Spleen (tissue), 11 donors: ENCODE results near the gene GPHB5. TPM values are rescaled to one million over a fixed set of nuclear protein-coding genes. Genes with fewer than 3 reads are reported as not detected.

Experiments
- DNase-seq: peaks from one replicate; pipeline ENCODE4 v3.0.0-alpha.2; 2020
- H3K27ac ChIP-seq, 8 donors: fragments of 200-600 bp; sonication (generic) in 7 of 8; 1 replicate in 4 of 8; 2 replicates in 4 of 8; pipeline versions ENCODE4 v1.5.0 to v1.8.0; 2016 to 2021; ENCODE audit warnings: inconsistent platforms in 4 of 8, mild to moderate bottlenecking in 4 of 8, moderate library complexity in 1 of 8
- H3K27me3 ChIP-seq, 7 donors: fragments of 200-600 bp; sonication (generic) in 6 of 7; replicated peaks in 1 of 7; 1 replicate in 4 of 7; 2 replicates in 3 of 7; pipeline versions ENCODE4 v1.5.0 to v1.8.0; 2016 to 2021; ENCODE audit warnings: inconsistent platforms in 3 of 7, mild to moderate bottlenecking in 1 of 7
- H3K36me3 ChIP-seq, 6 donors: fragments of 200-600 bp; sonication (generic) in 5 of 6; 1 replicate in 4 of 6; 2 replicates in 2 of 6; pipeline versions ENCODE4 v1.5.0 to v1.8.0; 2016 to 2021; ENCODE audit warnings: inconsistent platforms in 2 of 6
- H3K4me1 ChIP-seq, 6 donors: fragments of 200-600 bp; sonication (generic) in 5 of 6; 1 replicate in 3 of 6; 2 replicates in 3 of 6; pipeline versions ENCODE4 v1.5.0 to v1.8.0; 2016 to 2021; ENCODE audit warnings: inconsistent platforms in 3 of 6
- H3K4me3 ChIP-seq, 8 donors: fragments of 200-600 bp; sonication (generic) in 7 of 8; 1 replicate in 4 of 8; 2 replicates in 4 of 8; pipeline versions ENCODE4 v1.5.0 to v1.8.0; 2016 to 2021; ENCODE audit warnings: inconsistent platforms in 4 of 8, mild to moderate bottlenecking in 4 of 8, moderate library complexity in 2 of 8
- H3K9me3 ChIP-seq, 8 donors: fragments of 200-600 bp; sonication (generic) in 7 of 8; 1 replicate in 4 of 8; 2 replicates in 4 of 8; pipeline versions ENCODE4 v1.5.0 to v1.8.0; 2016 to 2021; ENCODE audit warnings: inconsistent platforms in 4 of 8
- POLR2A ChIP-seq, 3 donors: fragments of 450-650 bp; IDR thresholded peaks; one replicate each; pipeline ENCODE4 v1.5.1; 2017; ENCODE audit warnings: antibody characterized with exemption in 3 of 3, mild to moderate bottlenecking in 1 of 3
- POLR2AphosphoS5 ChIP-seq, 3 donors: sonication (generic); formaldehyde crosslinking; IDR thresholded peaks; one replicate each; pipeline ENCODE4 v1.5.1; 2017; ENCODE audit warnings: antibody characterized with exemption in 3 of 3
- WGBS, 5 donors: extraction: QIAGEN DNeasy Blood & Tissue Kit in 3 of 5; methylation state at CpG; one replicate each; pipeline versions ENCODE4 v1.1.5 to v1.1.7; 2013 to 2018; 5-methylcytosine and 5-hydroxymethylcytosine counted together
- intact Hi-C: fragments of 100-400 bp; cut with DNase I; formaldehyde crosslinking; loops from one replicate; pipeline ENCODE4 v1.15.0; 2023; ENCODE audit warnings: low total_unique reads
- polyA plus RNA-seq, 3 donors: library from polyadenylated mRNA; stranded (reverse); fragments of 200-250 nt; gene quantifications; one replicate each; pipeline ENCODE4 v1.2.1, GENCODE V29; 2013
- total RNA-seq, 7 donors: library from RNA; depleted of rRNA in 3 of 7; stranded (reverse); fragments of >200 nt in 3 of 7; fragmentation: NEBNext Ultra II Directional in 4 of 7; extraction: Animal tissue kit (Norgen Biotek cat#: 25700) in 4 of 7; gene quantifications; one replicate each; pipeline versions ENCODE4 v1.1.0 to v1.2.1, GENCODE V29; 2016 to 2021
- TF ChIP-seq, protein P1 (sequence below), 11 experiments: fragments of 200-600 bp in 7 of 11; fragments of 450-650 bp in 4 of 11; sonication (generic) in 4 of 11; IDR thresholded peaks in 8 of 11; conservative IDR thresholded peaks in 3 of 11; 1 replicate in 7 of 11; 2 replicates in 4 of 11; pipeline versions ENCODE4 v1.4.0 to v1.8.0; 2016 to 2021; ENCODE audit warnings: antibody characterized with exemption in 11 of 11, inconsistent platforms in 4 of 11, mild to moderate bottlenecking in 1 of 11
- donor health status: healthy with polysubstance abuse.
- donor health status: DM: no; HTN: no; CAD: no; lungs with moderate emphysema.
- donor health status: DM: no; HTN: no; CAD: no.
- donor health status: Bipolar disorder and iron deficiency.
- donor health status: healthy.
- donor health status: DM: no; HTN: no; CAD: no.
- donor health status: DM: yes; HTN: yes; CAD: no.

GPHB5 gene
- total and polyA plus RNA-seq, 10 donors: not detected

DNA sequence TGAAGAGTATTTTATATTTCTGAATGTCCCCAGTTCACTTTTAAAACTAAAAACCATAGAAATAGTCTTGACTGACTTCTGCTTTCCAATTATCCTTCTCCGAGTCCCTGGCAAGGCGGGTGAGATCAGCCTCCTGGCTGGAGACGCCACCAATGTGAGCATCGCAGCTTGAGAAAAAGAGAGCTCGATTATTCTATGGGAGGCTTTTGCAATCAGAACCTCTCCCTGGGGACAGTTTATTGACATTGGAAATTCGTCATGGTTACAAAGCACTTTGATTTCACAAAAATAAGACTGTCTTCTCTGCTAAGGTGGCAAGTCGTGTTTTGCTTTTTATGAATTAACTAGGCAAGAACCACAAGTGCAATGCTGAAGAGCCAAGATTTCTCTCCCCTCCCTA is 23.6 kb upstream of the GPHB5 start:
- Histone ChIP-seq H3K9me3 (peaks cover 0 to 5% (median 0%) of the 10 kb centered on the region in 8 donors), H3K27ac (no peak overlapping the region), H3K4me1 (no peaks in the 10 kb centered on the region), H3K4me3 (no peak overlapping the region), H3K27me3 (peaks cover 0 to 6% (median 0%) of the 10 kb centered on the region in 7 donors), H3K36me3 (no peaks in the 10 kb centered on the region)
- intact Hi-C loops: no loop called here
- TF ChIP-seq POLR2A (IDR thresholded peaks at IDR 0.05) (no peak), POLR2AphosphoS5 (IDR thresholded peaks at IDR 0.05) (no peak)
- TF ChIP-seq, protein P1, sequence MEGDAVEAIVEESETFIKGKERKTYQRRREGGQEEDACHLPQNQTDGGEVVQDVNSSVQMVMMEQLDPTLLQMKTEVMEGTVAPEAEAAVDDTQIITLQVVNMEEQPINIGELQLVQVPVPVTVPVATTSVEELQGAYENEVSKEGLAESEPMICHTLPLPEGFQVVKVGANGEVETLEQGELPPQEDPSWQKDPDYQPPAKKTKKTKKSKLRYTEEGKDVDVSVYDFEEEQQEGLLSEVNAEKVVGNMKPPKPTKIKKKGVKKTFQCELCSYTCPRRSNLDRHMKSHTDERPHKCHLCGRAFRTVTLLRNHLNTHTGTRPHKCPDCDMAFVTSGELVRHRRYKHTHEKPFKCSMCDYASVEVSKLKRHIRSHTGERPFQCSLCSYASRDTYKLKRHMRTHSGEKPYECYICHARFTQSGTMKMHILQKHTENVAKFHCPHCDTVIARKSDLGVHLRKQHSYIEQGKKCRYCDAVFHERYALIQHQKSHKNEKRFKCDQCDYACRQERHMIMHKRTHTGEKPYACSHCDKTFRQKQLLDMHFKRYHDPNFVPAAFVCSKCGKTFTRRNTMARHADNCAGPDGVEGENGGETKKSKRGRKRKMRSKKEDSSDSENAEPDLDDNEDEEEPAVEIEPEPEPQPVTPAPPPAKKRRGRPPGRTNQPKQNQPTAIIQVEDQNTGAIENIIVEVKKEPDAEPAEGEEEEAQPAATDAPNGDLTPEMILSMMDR (IDR thresholded peaks at IDR 0.05 in 8 of 11, conservative IDR thresholded peaks at IDR 0.05 in 3 of 11): no peak
- 76 to 85% (median 82%) methylated on average over 7 of the region's 7 CpGs for WGBS, 5 donors
- no peak for DNase-seq

DNA sequence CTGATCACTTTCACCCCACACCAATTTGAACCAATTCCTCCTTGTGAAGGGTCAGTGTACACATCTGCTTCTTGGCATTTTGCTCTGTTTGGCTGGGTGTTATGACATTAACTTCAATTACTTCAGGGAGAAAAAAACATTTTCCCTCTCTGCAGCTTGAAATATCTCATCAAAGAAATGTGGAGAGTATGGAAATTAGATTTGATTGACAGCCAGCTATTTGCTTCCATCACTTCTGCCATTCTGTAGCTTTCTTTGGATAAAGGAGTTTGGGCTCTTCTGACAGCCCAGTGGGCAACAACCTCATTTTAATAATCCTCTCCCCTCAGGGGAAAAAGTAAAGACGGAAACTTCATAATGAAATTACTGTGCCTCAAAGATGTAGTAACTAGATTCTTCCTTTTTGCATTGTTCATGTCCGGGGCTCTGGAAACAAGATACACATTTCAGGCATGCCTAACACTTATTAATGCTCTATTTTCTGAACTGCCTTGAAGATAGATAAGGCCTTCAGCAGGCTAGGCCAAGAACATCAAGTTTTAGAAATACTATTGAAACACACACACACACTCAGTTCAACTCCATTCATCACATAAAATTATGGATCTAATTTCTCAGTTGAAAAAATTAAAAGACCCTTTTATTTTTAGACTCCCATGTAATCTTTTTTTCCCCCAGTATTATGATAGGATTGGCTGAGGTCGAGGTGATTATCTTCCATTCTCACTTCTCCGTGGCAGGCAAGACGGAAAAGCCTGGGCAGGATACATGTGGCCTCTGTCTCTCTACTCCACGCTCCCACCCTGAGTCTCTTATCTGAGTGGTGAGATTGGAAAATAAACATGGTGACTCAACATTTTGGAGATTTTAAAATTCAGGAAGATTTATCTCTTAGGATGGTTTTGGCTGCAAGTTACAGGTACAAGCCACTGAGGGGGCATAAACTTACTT is 10.3 kb upstream of the GPHB5 start:
- no peak for DNase-seq
- Histone ChIP-seq H3K4me3 (no peak overlapping the region), H3K4me1 (no peaks in the 10 kb centered on the region), H3K27me3 (no peaks in the 10 kb centered on the region), H3K36me3 (no peaks in the 10 kb centered on the region), H3K9me3 (peaks cover 0 to 5% (median 0%) of the 10 kb centered on the region in 8 donors), H3K27ac (no peak overlapping the region)
- TF ChIP-seq, protein P1 (IDR thresholded peaks at IDR 0.05 in 8 of 11, conservative IDR thresholded peaks at IDR 0.05 in 3 of 11): no peak
- no peak for TF ChIP-seq POLR2A (IDR thresholded peaks at IDR 0.05)
- TF ChIP-seq POLR2AphosphoS5 (IDR thresholded peaks at IDR 0.05): no peak
- 73 to 81% (median 77%) methylated on average over 6 of the region's 6 CpGs for whole genome bisulfite sequencing, 5 donors
- intact Hi-C loops: no loop called here

DNA sequence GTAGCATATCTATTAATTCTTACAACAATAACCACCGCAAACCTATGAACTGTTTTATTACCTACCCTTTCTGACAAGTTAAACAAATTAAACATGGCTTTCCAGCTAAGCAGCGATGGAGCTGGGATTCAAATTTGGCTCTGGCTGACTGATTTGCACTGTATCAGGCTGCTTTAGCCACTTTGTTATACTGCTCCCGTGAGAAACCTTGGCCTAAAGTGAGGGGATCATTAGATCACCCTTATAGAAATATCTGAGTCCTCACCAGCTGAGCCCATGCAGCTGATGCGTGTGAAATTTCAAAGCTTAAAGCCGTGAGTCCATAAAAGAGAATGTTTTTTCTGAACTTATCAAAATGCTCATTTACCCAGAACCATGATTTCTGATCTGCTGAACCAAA is 8.1 kb upstream of the GPHB5 start:
- intact Hi-C loops: no loop called here
- no peak for TF ChIP-seq POLR2AphosphoS5 (IDR thresholded peaks at IDR 0.05)
- TF ChIP-seq, protein P1 (IDR thresholded peaks at IDR 0.05 in 8 of 11, conservative IDR thresholded peaks at IDR 0.05 in 3 of 11): no peak
- TF ChIP-seq POLR2A (IDR thresholded peaks at IDR 0.05): no peak
- Histone ChIP-seq H3K9me3 (peaks cover 0 to under 1% (median 0%) of the 10 kb centered on the region in 8 donors), H3K36me3 (no peaks in the 10 kb centered on the region), H3K4me1 (no peaks in the 10 kb centered on the region), H3K4me3 (no peak overlapping the region), H3K27me3 (no peaks in the 10 kb centered on the region), H3K27ac (no peak overlapping the region)
- DNase-seq: no peak
- WGBS, 5 donors: 89 to 94% (median 93%) methylated on average over 5 of the region's 5 CpGs

DNA sequence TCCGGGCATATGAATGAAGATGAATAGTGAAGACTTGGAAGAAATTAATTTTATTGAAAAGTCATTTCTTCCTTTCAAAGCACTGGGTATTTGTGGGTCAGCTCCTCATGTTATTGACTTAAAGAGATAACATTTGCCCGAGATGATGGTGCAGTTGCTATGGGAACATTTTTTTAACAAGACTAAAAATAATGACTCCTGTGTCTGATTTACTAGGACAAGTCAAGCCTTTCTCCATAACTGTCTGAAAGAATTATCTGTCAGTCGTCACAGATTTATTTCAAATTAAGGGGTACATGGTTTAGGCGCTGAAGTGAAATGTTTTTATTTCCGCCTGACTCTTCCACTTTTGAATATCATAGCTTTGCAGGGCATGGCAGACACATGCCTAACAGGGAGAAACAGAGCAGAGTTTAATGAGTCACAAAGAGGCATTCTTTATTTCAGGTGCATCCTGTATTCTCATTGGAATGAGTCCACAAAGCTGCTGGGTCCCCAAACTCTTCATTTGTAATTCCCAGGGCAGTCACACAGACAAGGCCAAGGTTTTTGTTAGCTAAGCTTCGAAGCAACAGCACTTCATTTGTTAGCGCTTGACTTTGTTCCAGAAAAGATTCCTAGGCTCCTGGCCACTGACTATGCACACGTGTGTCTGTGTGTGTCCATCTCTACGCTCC is 4.3 kb upstream of the GPHB5 start:
- peak overlapping the region in 1 of 8 donors; percentile 1 for H3K27ac ChIP-seq
- H3K4me1 ChIP-seq: no peaks in the 10 kb centered on the region
- no peak for DNase-seq
- no peaks in the 10 kb centered on the region for H3K27me3 ChIP-seq
- TF ChIP-seq POLR2AphosphoS5 (IDR thresholded peaks at IDR 0.05): no peak
- TF ChIP-seq, protein P1 (IDR thresholded peaks at IDR 0.05 in 8 of 11, conservative IDR thresholded peaks at IDR 0.05 in 3 of 11): no peak
- TF ChIP-seq POLR2A (IDR thresholded peaks at IDR 0.05): no peak
- intact Hi-C loops: no loop called here
- H3K36me3 ChIP-seq: no peaks in the 10 kb centered on the region
- no peak overlapping the region for H3K4me3 ChIP-seq
- no peaks in the 10 kb centered on the region for H3K9me3 ChIP-seq
- 59 to 74% (median 70%) methylated on average over 9 of the region's 9 CpGs for WGBS, 5 donors
